Measurements from ENCODE around the gene NBAS. TPM values are rescaled to one million over a fixed set of nuclear protein-coding genes. Genes with fewer than 3 reads are reported as not detected.
A peak's percentile ranks its signal among the peaks of the same experiment; 100 is the strongest.

NBAS gene
- total RNA-seq, 1 experiment from 2014 or later: 30.4 TPM

DNA sequence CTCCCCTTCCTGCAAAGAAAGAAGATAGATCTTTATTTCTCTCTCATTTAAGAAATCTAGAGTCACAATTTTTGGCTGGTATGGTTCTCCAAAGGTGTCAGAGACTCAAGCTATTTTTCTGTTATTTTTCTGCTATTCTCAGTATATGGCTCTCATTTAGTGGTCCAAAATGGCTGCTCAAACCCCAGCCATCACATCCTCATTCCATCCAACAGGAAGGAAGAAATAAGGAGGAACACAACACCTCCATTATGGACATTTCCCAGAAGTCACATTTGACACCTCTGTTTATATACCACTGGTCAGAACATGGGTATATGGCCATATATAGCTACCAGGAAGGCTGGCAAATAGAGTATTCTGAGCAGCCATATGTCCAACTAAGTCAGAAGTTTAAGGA is 23.2 kb upstream of the NBAS start:
- Histone ChIP-seq H3K4me2 (ENCODE audit: low read depth, low read length, poor library complexity, severe bottlenecking) (no peak overlapping the region), H3K9me3 (ENCODE audit: low read length) (no peaks in the 10 kb centered on the region), H3K27me3 (ENCODE audit: low read length) (no peaks in the 10 kb centered on the region), H3K36me3 (ENCODE audit: insufficient read depth, low read length) (no peaks in the 10 kb centered on the region), H3K4me3 (ENCODE audit: low read length) (no peak overlapping the region), H2AFZ (ENCODE audit: low read length) (no peak overlapping the region), H4K20me1 (ENCODE audit: insufficient read depth, low read depth, low read length) (no peaks in the 10 kb centered on the region), H3K9ac (ENCODE audit: low read length) (no peak overlapping the region), H3K4me1 (ENCODE audit: low read length) (peaks cover 13% of the 10 kb centered on the region), H3K9me2 (replicated peaks; ENCODE audit: insufficient read depth, low read length) (no peaks in the 10 kb centered on the region), H3K79me2 (ENCODE audit: low read length) (no peaks in the 10 kb centered on the region), H3K27ac (ENCODE audit: low read length) (no peak overlapping the region)
- DNase-seq: no peak

- no peak overlapping the region for H2AFZ ChIP-seq (ENCODE audit: low read length)
- H3K4me1 ChIP-seq (ENCODE audit: low read length): peaks cover 13% of the 10 kb centered on the region
- H4K20me1 ChIP-seq (ENCODE audit: insufficient read depth, low read depth, low read length): no peaks in the 10 kb centered on the region
- H3K9ac ChIP-seq (ENCODE audit: low read length): no peak overlapping the region
- no peak overlapping the region for H3K4me3 ChIP-seq (ENCODE audit: low read length)
- no peak overlapping the region for H3K27ac ChIP-seq (ENCODE audit: low read length)
- H3K36me3 ChIP-seq (ENCODE audit: insufficient read depth, low read length): no peaks in the 10 kb centered on the region
- no peaks in the 10 kb centered on the region for H3K79me2 ChIP-seq (ENCODE audit: low read length)
- H3K4me2 ChIP-seq (ENCODE audit: low read depth, low read length, poor library complexity, severe bottlenecking): no peak overlapping the region
- DNase-seq: no peak
- H3K9me3 ChIP-seq (ENCODE audit: low read length): no peaks in the 10 kb centered on the region
- no peaks in the 10 kb centered on the region for H3K27me3 ChIP-seq (ENCODE audit: low read length)
- no peaks in the 10 kb centered on the region for H3K9me2 ChIP-seq (replicated peaks; ENCODE audit: insufficient read depth, low read length)
These were observed 22.7 kb upstream of the NBAS start for GRCh38 chr2:15583826-15584225.

- H3K9ac ChIP-seq (ENCODE audit: low read length): peak overlapping the region; percentile 59
- no peaks in the 10 kb centered on the region for H4K20me1 ChIP-seq (ENCODE audit: insufficient read depth, low read depth, low read length)
- peak; percentile 46 for DNase-seq
- peaks cover 13% of the 10 kb centered on the region for H3K4me1 ChIP-seq (ENCODE audit: low read length)
- H3K27me3 ChIP-seq (ENCODE audit: low read length): no peaks in the 10 kb centered on the region
- no peaks in the 10 kb centered on the region for H3K9me3 ChIP-seq (ENCODE audit: low read length)
- no peaks in the 10 kb centered on the region for H3K79me2 ChIP-seq (ENCODE audit: low read length)
- peak overlapping the region; percentile 70 for H3K4me2 ChIP-seq (ENCODE audit: low read depth, low read length, poor library complexity, severe bottlenecking)
- peak overlapping the region; percentile 59 for H3K4me3 ChIP-seq (ENCODE audit: low read length)
- peak overlapping the region; percentile 87; the same call in 1 of the 2 replicates for H2AFZ ChIP-seq (ENCODE audit: low read length)
- no peaks in the 10 kb centered on the region for H3K9me2 ChIP-seq (replicated peaks; ENCODE audit: insufficient read depth, low read length)
- H3K27ac ChIP-seq (ENCODE audit: low read length): no peak overlapping the region
- H3K36me3 ChIP-seq (ENCODE audit: insufficient read depth, low read length): no peaks in the 10 kb centered on the region
These were observed 21.7 kb upstream of the NBAS start for GRCh38 chr2:15582710-15583357.

DNA sequence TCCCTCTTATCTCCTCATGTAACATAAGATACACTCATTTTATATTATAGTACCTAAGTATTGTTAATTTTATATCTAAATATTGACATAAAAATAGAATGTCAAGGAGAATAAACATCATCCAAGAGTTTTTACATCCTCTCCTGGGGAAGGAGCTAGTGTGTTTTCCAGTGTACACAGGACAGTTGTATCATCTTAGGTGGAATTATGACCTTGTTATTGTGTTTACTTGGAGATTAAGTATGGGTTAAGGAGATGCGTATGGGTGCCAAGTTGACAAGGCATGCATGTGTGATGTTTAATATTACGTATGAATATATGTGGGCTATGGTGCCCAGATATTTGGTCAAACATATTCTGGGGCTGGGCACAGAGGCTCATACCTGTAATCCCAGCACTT is 19.3 kb upstream of the NBAS start:
- no peak overlapping the region for H3K9ac ChIP-seq (ENCODE audit: low read length)
- no peak overlapping the region for H3K27ac ChIP-seq (ENCODE audit: low read length)
- no peaks in the 10 kb centered on the region for H3K27me3 ChIP-seq (ENCODE audit: low read length)
- H3K4me2 ChIP-seq (ENCODE audit: low read depth, low read length, poor library complexity, severe bottlenecking): no peak overlapping the region
- H3K4me1 ChIP-seq (ENCODE audit: low read length): peaks cover 13% of the 10 kb centered on the region
- no peaks in the 10 kb centered on the region for H3K9me2 ChIP-seq (replicated peaks; ENCODE audit: insufficient read depth, low read length)
- H3K4me3 ChIP-seq (ENCODE audit: low read length): no peak overlapping the region
- H4K20me1 ChIP-seq (ENCODE audit: insufficient read depth, low read depth, low read length): no peaks in the 10 kb centered on the region
- H2AFZ ChIP-seq (ENCODE audit: low read length): no peak overlapping the region
- no peak for DNase-seq
- no peaks in the 10 kb centered on the region for H3K9me3 ChIP-seq (ENCODE audit: low read length)
- no peaks in the 10 kb centered on the region for H3K79me2 ChIP-seq (ENCODE audit: low read length)
- H3K36me3 ChIP-seq (ENCODE audit: insufficient read depth, low read length): no peaks in the 10 kb centered on the region

DNA sequence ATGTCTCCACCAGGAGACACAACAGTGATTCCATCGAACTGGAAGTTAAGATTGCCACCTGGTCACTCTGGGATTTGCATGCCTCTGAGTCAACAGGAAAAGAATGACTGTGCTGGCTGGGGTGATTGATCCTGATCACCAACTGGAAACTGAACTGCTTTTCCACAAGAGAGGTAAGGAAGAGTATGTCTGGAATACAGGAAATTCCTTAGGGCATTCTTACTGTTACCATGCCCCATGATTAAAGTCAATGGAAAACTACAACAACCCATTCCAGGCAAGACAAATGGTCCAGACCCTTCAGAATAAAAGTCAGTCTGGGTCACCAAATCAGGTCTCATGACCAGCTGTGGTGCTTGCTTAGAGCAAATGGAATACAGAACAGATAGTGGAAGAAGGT is 18.5 kb upstream of the NBAS start:
- Histone ChIP-seq H3K9me3 (ENCODE audit: low read length) (no peaks in the 10 kb centered on the region), H3K79me2 (ENCODE audit: low read length) (no peaks in the 10 kb centered on the region), H4K20me1 (ENCODE audit: insufficient read depth, low read depth, low read length) (no peaks in the 10 kb centered on the region), H3K9me2 (replicated peaks; ENCODE audit: insufficient read depth, low read length) (no peaks in the 10 kb centered on the region), H3K27ac (ENCODE audit: low read length) (no peak overlapping the region), H3K27me3 (ENCODE audit: low read length) (no peaks in the 10 kb centered on the region), H3K4me2 (ENCODE audit: low read depth, low read length, poor library complexity, severe bottlenecking) (no peak overlapping the region), H3K4me1 (ENCODE audit: low read length) (peaks cover 13% of the 10 kb centered on the region), H3K9ac (ENCODE audit: low read length) (no peak overlapping the region), H2AFZ (ENCODE audit: low read length) (no peak overlapping the region), H3K4me3 (ENCODE audit: low read length) (no peak overlapping the region), H3K36me3 (ENCODE audit: insufficient read depth, low read length) (no peaks in the 10 kb centered on the region)
- no peak for DNase-seq

DNA sequence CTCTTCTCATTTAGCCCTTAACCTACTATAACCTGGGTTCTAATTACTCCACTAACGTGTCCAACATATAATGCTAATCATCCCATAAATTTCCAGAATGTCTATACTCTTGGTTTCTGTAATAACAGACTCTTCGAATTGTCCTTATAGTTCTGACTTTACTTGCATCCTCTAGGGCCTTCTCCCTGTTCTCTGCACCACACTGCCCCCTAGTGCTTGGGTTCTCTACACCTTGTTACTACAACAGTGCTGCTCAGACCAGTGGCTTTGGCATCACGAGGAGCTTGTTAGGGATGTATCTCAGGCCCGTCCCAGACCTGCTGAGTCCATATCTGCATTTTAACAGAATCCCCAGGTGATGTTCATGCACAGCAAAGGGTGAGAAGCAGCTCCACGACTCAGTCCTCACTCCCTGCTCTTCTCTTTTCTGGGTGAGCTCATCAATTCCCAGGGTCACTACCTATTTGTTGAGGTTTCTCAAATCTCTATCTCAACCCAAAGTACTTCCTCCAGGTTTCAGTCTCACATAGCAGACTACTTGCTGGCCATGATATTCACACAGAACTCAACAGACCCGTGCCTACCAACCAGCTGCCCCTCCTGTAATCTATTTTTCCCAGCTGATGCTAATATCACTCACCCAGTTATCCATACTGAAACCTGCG is 16.1 kb upstream of the NBAS start:
- Histone ChIP-seq H3K27me3 (ENCODE audit: low read length) (no peaks in the 10 kb centered on the region), H3K79me2 (ENCODE audit: low read length) (no peaks in the 10 kb centered on the region), H3K4me2 (ENCODE audit: low read depth, low read length, poor library complexity, severe bottlenecking) (no peak overlapping the region), H3K4me3 (ENCODE audit: low read length) (no peak overlapping the region), H3K9me2 (replicated peaks; ENCODE audit: insufficient read depth, low read length) (no peaks in the 10 kb centered on the region), H3K36me3 (ENCODE audit: insufficient read depth, low read length) (no peaks in the 10 kb centered on the region), H3K27ac (ENCODE audit: low read length) (no peak overlapping the region), H2AFZ (ENCODE audit: low read length) (no peak overlapping the region), H3K9me3 (ENCODE audit: low read length) (no peaks in the 10 kb centered on the region), H3K9ac (ENCODE audit: low read length) (no peak overlapping the region), H3K4me1 (ENCODE audit: low read length) (peaks cover 1% of the 10 kb centered on the region), H4K20me1 (ENCODE audit: insufficient read depth, low read depth, low read length) (no peaks in the 10 kb centered on the region)
- peak; percentile 90 for DNase-seq

DNA sequence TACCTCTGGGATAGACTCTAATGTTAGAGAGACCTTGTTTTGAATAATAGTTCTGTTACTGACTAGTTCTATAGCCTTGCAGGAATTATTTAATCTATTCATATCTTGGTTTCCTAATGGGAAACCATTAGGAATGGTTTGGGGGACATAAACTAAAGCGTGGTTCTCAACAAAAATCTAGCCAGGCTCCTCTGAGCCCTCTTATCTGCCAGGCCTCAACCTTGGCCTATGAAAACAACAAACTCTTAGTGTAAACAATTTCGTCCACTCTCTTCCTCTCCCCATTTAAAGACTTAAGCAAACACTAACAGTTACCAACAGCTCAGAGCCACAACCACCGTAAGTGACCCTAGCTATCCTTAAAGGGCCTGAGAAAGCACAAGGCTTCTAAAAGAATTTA is 10.6 kb upstream of the NBAS start:
- H3K27ac ChIP-seq (ENCODE audit: low read length): no peak overlapping the region
- no peaks in the 10 kb centered on the region for H3K27me3 ChIP-seq (ENCODE audit: low read length)
- H3K79me2 ChIP-seq (ENCODE audit: low read length): no peaks in the 10 kb centered on the region
- no peak overlapping the region for H2AFZ ChIP-seq (ENCODE audit: low read length)
- no peaks in the 10 kb centered on the region for H3K36me3 ChIP-seq (ENCODE audit: insufficient read depth, low read length)
- no peak overlapping the region for H3K4me3 ChIP-seq (ENCODE audit: low read length)
- no peak overlapping the region for H3K9ac ChIP-seq (ENCODE audit: low read length)
- no peaks in the 10 kb centered on the region for H3K9me3 ChIP-seq (ENCODE audit: low read length)
- no peak overlapping the region for H3K4me2 ChIP-seq (ENCODE audit: low read depth, low read length, poor library complexity, severe bottlenecking)
- no peaks in the 10 kb centered on the region for H3K4me1 ChIP-seq (ENCODE audit: low read length)
- DNase-seq: no peak
- no peaks in the 10 kb centered on the region for H3K9me2 ChIP-seq (replicated peaks; ENCODE audit: insufficient read depth, low read length)
- no peaks in the 10 kb centered on the region for H4K20me1 ChIP-seq (ENCODE audit: insufficient read depth, low read depth, low read length)

- Histone ChIP-seq H3K36me3 (ENCODE audit: insufficient read depth, low read length) (no peaks in the 10 kb centered on the region), H3K9me3 (ENCODE audit: low read length) (no peaks in the 10 kb centered on the region), H2AFZ (ENCODE audit: low read length) (no peak overlapping the region), H3K27me3 (ENCODE audit: low read length) (no peaks in the 10 kb centered on the region), H3K27ac (ENCODE audit: low read length) (no peak overlapping the region), H3K9ac (ENCODE audit: low read length) (no peak overlapping the region), H3K79me2 (ENCODE audit: low read length) (no peaks in the 10 kb centered on the region), H4K20me1 (ENCODE audit: insufficient read depth, low read depth, low read length) (no peaks in the 10 kb centered on the region), H3K9me2 (replicated peaks; ENCODE audit: insufficient read depth, low read length) (no peaks in the 10 kb centered on the region), H3K4me1 (ENCODE audit: low read length) (no peaks in the 10 kb centered on the region), H3K4me3 (ENCODE audit: low read length) (no peak overlapping the region), H3K4me2 (ENCODE audit: low read depth, low read length, poor library complexity, severe bottlenecking) (no peak overlapping the region)
- no peak for DNase-seq
These were observed 9.0 kb upstream of the NBAS start for GRCh38 chr2:15570104-15570503.

Data from Karpas-422 (cell line).